PC-9 (cell line): ENCODE data around the gene CYP3A7. TPM values are rescaled to one million over a fixed set of nuclear protein-coding genes. Genes with fewer than 3 reads are reported as not detected.

Experiments
- Bru-seq: library from RNA; stranded (reverse); fragments of 400-500 nt; gene quantifications from one replicate; lab custom pipeline; 2021; lab: Mats Ljungman, UMichigan
- BruChase-seq, 2 experiments: library from RNA; stranded (reverse); fragments of 400-500 nt; gene quantifications; one replicate each; lab custom pipeline; 2021; lab: Mats Ljungman, UMichigan
- BruUV-seq: library from RNA; stranded (reverse); fragments of 400-500 nt; replicated peaks from 2 replicates; lab custom pipeline; 2021; lab: Mats Ljungman, UMichigan
- CTCF ChIA-PET: fragments of 300-600 bp; sonication (Branson Sonifier 250); formaldehyde crosslinking; loops from one replicate; lab custom pipeline; 2022; ENCODE audit warnings: antibody characterized with exemption; lab: Charles Lee
- POLR2A ChIA-PET: fragments of 300-600 bp; sonication (Branson Sonifier 250); formaldehyde crosslinking; loops from one replicate; lab custom pipeline; 2022; ENCODE audit warnings: antibody characterized with exemption; ENCODE audit not compliant: unreplicated experiment; lab: Charles Lee
- DNase-seq, 2 experiments: peaks; one replicate each; pipeline versions ENCODE4 v3.0.0 to v3.0.0-alpha.2; 2015 to 2022; ENCODE audit warnings: mixed read lengths in 1 of 2
- H2AFZ ChIP-seq: fragments of 200-600 bp; sonication (generic); 2 replicates; pipeline ENCODE4 v1.8.1; 2017; ENCODE audit warnings: antibody characterized with exemption
- H3F3A ChIP-seq: fragments of 200-600 bp; sonication (generic); 2 replicates; pipeline ENCODE4 v1.8.1; 2017; ENCODE audit warnings: antibody characterized with exemption, mild to moderate bottlenecking, low read depth; ENCODE audit not compliant: insufficient read depth
- H3K27ac ChIP-seq: fragments of 200-600 bp; sonication (generic); 2 replicates; pipeline ENCODE4 v1.6.1; 2016; ENCODE audit warnings: mixed run types
- H3K27me3 ChIP-seq: fragments of 200-600 bp; sonication (generic); 2 replicates; pipeline ENCODE4 v1.6.1; 2016; ENCODE audit warnings: low read depth, mixed run types; ENCODE audit not compliant: insufficient read depth
- H3K36me3 ChIP-seq: fragments of 200-600 bp; sonication (generic); 2 replicates; pipeline ENCODE4 v1.6.1; 2016; ENCODE audit warnings: low read depth, mixed run types
- H3K4me1 ChIP-seq: fragments of 200-600 bp; sonication (generic); replicated peaks from 2 replicates; pipeline ENCODE4 v1.6.1; 2016; ENCODE audit warnings: mixed run types; ENCODE audit not compliant: insufficient read depth
- H3K4me2 ChIP-seq: fragments of 200-600 bp; sonication (generic); 2 replicates; pipeline ENCODE4 v1.6.1; 2017; ENCODE audit warnings: mixed run types
- H3K4me3 ChIP-seq: fragments of 200-600 bp; sonication (generic); 2 replicates; pipeline ENCODE4 v1.6.1; 2016; ENCODE audit warnings: mixed run types
- H3K79me2 ChIP-seq: fragments of 200-600 bp; sonication (generic); 2 replicates; pipeline ENCODE4 v1.6.1; 2017; ENCODE audit warnings: low read depth, mixed run types
- H3K9me2 ChIP-seq: fragments of 200-600 bp; sonication (generic); 2 replicates; pipeline ENCODE4 v1.8.1; 2017; ENCODE audit warnings: mild to moderate bottlenecking; ENCODE audit not compliant: insufficient read depth
- H3K9me3 ChIP-seq: fragments of 200-600 bp; sonication (generic); 2 replicates; pipeline ENCODE4 v1.8.1; 2016; ENCODE audit warnings: low read depth; ENCODE audit not compliant: insufficient read depth
- H4K20me1 ChIP-seq: fragments of 200-600 bp; sonication (generic); 2 replicates; pipeline ENCODE4 v1.8.1; 2017; ENCODE audit not compliant: insufficient read depth
- CTCF ChIP-seq: fragments of 200-600 bp; sonication (generic); conservative IDR thresholded peaks from 2 replicates; pipeline ENCODE4 v1.6.1; 2017; ENCODE audit warnings: mixed run types, antibody characterized with exemption, mild to moderate bottlenecking, moderate library complexity
- EZH2 ChIP-seq: fragments of 200-600 bp; sonication (generic); IDR thresholded peaks from 2 replicates; pipeline ENCODE4 v1.8.0; 2017; ENCODE audit warnings: antibody characterized with exemption, low read depth
- intact Hi-C: fragments of 100-400 bp; cut with micrococcal nuclease; formaldehyde crosslinking; loops from one replicate; pipeline ENCODE4 v1.10.0; 2022; ENCODE audit not compliant: unreplicated experiment
- long read RNA-seq: library from polyadenylated mRNA; stranded (forward); transcript quantifications from one replicate; pipeline ENCODE4 v2.0.0, GENCODE V29; 2022
- total RNA-seq: library from RNA; stranded (reverse); gene quantifications from 2 replicates; pipeline ENCODE4 v1.2.3, GENCODE V29; 2021

Gene CYP3A7
- total RNA-seq: not detected in 2 replicates
- Bru-seq, nascent RNA: percentile 18 among the genes with signal in this experiment
- BruChase-seq, experiment 1, labeled RNA remaining after a 2-hour chase: not detected
- not detected for BruChase-seq, experiment 2, labeled RNA remaining after a 6-hour chase
- long read RNA-seq: 0 reads

GRCh38 chr7:99734987-99735386 is at the start of gene CYP3A7:
TSS of gene CYP3A7 (minus strand) at chr7:99735196. CDS start at chr7:99735093, 103 bp downstream.
- Histone ChIP-seq H3K4me1 (peaks cover 16% of the 10 kb centered on the region), H3K9me3 (no peaks in the 10 kb centered on the region), H3F3A (peaks cover 7% of the 10 kb centered on the region), H3K27ac (no peak within 1 kb of the TSS), H3K79me2 (no peaks in the 10 kb centered on the region), H2AFZ (no peak within 1 kb of the TSS), H3K36me3 (no peaks in the 10 kb centered on the region), H3K4me2 (no peak within 1 kb of the TSS), H4K20me1 (no peaks in the 10 kb centered on the region), H3K9me2 (no peaks in the 10 kb centered on the region), H3K4me3 (no peak within 1 kb of the TSS), H3K27me3 (no peaks in the 10 kb centered on the region)
- BruUV-seq: no TSS peak
- POLR2A ChIA-PET: interaction anchor here (0.6 kb wide), 1 partner anchor 15 kb away, joined by 4 read pairs; no protein-coding TSS in a partner anchor
- CTCF ChIA-PET: no interaction called here
- DNase-seq: no peak
- no peak for TF ChIP-seq CTCF
- TF ChIP-seq EZH2: no peak
- intact Hi-C loops: no loop called here

GRCh38 chr7:99784007-99784406 is 49.0 kb upstream of the CYP3A7 start, which contains the start of gene CYP3A4:
TSS of gene CYP3A4 (minus strand) at chr7:99784184. CDS start at chr7:99784081, 103 bp downstream.
- no TSS peak for BruUV-seq
- no peaks in the 10 kb centered on the region for H3K36me3 ChIP-seq
- H4K20me1 ChIP-seq: no peaks in the 10 kb centered on the region
- no peak within 1 kb of the TSS for H3K27ac ChIP-seq
- ChIA-PET CTCF (no interaction called here), POLR2A (no interaction called here)
- no peak for TF ChIP-seq EZH2
- no peak for TF ChIP-seq CTCF
- H3K9me2 ChIP-seq: no peaks in the 10 kb centered on the region
- no peaks in the 10 kb centered on the region for H3K79me2 ChIP-seq
- intact Hi-C loops: no loop called here
- no peaks in the 10 kb centered on the region for H3F3A ChIP-seq
- H3K27me3 ChIP-seq: 0 out of 2 replicates have a peak, but pooled peaks cover 4% of the 10 kb centered on the region
- no peak for DNase-seq
- H3K4me1 ChIP-seq: 0 out of 2 replicates have a peak, but pooled peaks cover 5% of the 10 kb centered on the region
- H3K4me3 ChIP-seq: no peak within 1 kb of the TSS
- H3K9me3 ChIP-seq: no peaks in the 10 kb centered on the region
- H2AFZ ChIP-seq: no peak within 1 kb of the TSS
- H3K4me2 ChIP-seq: no peak within 1 kb of the TSS

- CTCF ChIA-PET: no interaction called here
- POLR2A ChIA-PET: no interaction called here
- no peak for DNase-seq
These were observed 47.3 kb upstream of the CYP3A7 start for GRCh38 chr7:99782012-99782953.

More at GRCh38 chr7:99782012-99782953, 47.3 kb upstream of the CYP3A7 start:
- H3K36me3 ChIP-seq: no peaks in the 10 kb centered on the region
- no peaks in the 10 kb centered on the region for H4K20me1 ChIP-seq
- TF ChIP-seq CTCF (no peak), EZH2 (no peak)
- H2AFZ ChIP-seq: no peak overlapping the region
- H3F3A ChIP-seq: no peaks in the 10 kb centered on the region
- 0 out of 2 replicates have a peak, but pooled peaks cover 5% of the 10 kb centered on the region for H3K4me1 ChIP-seq
- no peak overlapping the region for H3K4me2 ChIP-seq
- H3K79me2 ChIP-seq: no peaks in the 10 kb centered on the region
- no TSS peak for BruUV-seq
- no peak overlapping the region for H3K4me3 ChIP-seq
- intact Hi-C loops: no loop called here
- H3K9me2 ChIP-seq: no peaks in the 10 kb centered on the region
- H3K27me3 ChIP-seq: 0 out of 2 replicates have a peak, but pooled peaks cover 4% of the 10 kb centered on the region
- H3K9me3 ChIP-seq: no peaks in the 10 kb centered on the region
- no peak overlapping the region for H3K27ac ChIP-seq
